AG09309 (cell line): ENCODE results near the gene CXorf66.

Experiments used
- DNase-seq: peaks from one replicate; pipeline ENCODE4 v3.0.0-alpha.2; 2010; ENCODE audit warnings: low read depth
- H3K4me3 ChIP-seq: 2 replicates; pipeline ENCODE4 v1.5.1; 2011; ENCODE audit warnings: mild to moderate bottlenecking, low read depth, low read length, moderate library complexity; ENCODE audit not compliant: control insufficient read depth
- TF ChIP-seq, protein P1 (sequence below): IDR thresholded peaks from 2 replicates; pipeline ENCODE4 v1.5.1; 2011; ENCODE audit warnings: mild to moderate bottlenecking, low read depth, low read length, inconsistent platforms; ENCODE audit not compliant: insufficient read depth, control insufficient read depth; ENCODE audit errors: missing control alignments

CXorf66 gene, protein sequence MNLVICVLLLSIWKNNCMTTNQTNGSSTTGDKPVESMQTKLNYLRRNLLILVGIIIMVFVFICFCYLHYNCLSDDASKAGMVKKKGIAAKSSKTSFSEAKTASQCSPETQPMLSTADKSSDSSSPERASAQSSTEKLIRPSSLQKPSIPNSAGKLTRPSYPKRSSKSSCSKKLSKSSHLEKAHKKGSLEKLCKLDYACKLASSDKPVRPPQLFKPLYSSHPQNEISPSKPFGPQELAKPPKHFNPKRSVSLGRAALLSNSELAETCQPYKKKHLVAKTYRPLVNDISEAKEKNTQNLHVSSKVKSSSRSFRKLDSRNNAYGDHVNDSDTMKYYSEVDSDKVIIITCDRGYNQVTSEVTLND

GRCh38 chrX:139965421-139965820, at the start of gene CXorf66:
Gene CXorf66 (minus strand): TSS chrX:139965521. CDS start chrX:139965496, 25 bp downstream.
- no peak for DNase-seq
- TF ChIP-seq, protein P1, sequence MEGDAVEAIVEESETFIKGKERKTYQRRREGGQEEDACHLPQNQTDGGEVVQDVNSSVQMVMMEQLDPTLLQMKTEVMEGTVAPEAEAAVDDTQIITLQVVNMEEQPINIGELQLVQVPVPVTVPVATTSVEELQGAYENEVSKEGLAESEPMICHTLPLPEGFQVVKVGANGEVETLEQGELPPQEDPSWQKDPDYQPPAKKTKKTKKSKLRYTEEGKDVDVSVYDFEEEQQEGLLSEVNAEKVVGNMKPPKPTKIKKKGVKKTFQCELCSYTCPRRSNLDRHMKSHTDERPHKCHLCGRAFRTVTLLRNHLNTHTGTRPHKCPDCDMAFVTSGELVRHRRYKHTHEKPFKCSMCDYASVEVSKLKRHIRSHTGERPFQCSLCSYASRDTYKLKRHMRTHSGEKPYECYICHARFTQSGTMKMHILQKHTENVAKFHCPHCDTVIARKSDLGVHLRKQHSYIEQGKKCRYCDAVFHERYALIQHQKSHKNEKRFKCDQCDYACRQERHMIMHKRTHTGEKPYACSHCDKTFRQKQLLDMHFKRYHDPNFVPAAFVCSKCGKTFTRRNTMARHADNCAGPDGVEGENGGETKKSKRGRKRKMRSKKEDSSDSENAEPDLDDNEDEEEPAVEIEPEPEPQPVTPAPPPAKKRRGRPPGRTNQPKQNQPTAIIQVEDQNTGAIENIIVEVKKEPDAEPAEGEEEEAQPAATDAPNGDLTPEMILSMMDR, result no peak
- H3K4me3 ChIP-seq, result no peak within 1 kb of the TSS

DNA sequence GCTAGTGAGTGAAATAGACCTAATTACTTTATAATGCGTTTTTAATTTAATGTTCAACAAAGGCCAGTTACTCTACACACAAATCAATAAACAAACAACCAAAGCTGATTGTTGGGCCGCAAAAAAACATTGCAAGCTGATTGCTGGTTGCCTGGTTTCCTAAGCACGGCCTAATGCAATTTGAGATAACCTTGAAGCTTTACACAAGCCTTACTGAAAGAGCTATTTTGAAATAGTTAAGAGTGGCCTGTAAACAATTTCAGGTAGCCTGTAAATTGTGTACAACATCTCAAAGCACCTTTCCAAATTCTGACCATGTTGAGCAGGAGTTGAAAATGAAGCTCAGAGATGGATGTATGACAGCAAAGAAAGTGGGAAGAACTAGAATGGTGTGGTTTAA, 17.5 kb upstream of the CXorf66 start:
- TF ChIP-seq, protein P1, result no peak
- no peak overlapping the region for H3K4me3 ChIP-seq
- no peak for DNase-seq

- H3K4me3 ChIP-seq, result no peak overlapping the region
- TF ChIP-seq, protein P1, result no peak
- no peak for DNase-seq
These were observed 9.2 kb upstream of the CXorf66 start for GRCh38 chrX:139974471-139974870.

DNA sequence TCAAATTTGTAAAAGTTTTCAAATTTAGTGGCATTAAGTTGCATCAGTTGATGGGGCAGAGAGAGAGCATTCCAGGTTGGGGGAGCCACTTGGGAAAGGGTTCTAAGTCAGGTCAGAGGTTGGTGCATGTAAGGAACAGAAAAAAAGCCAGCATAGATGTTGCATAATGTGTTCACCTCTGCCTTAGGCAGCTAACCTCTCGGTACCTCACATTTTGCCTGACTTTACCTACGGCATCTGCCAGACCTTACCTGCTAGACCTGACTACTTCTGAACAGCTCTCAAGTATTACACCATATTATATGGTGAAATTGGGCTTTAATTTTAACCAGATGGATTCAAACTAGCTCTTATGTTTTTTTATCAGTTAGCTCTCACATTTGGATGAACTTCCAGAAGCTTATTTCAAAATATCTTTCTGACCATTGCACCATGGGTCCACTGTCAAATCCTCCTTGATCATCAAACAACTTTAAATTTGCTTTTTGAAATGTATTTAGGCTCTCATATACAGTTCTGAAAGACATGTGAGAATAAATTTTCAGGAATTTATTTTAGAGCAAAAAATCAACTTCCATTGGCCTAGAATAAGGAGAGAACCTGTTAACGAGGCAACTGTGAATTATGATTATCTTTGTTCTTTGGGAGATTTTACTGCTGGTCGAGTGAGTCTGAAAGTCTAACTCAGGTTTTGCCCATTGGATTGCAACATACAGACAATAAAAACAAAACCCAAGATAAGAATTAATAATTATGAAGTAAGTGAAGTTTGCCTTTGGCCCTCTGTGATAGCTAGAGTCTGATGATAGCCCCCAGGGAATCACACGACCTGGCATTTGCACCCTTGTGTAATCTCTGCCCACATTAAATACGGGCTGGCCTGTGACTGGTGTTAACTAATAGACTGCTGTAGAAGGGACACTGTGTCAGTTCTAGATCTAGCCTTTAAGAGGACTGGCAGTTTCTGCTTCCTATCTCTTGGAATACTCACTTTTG, 7.6 kb upstream of the CXorf66 start:
- TF ChIP-seq, protein P1, result no peak
- no peak overlapping the region for H3K4me3 ChIP-seq
- DNase-seq, result no peak

- TF ChIP-seq, protein P1, result no peak
- no peak for DNase-seq
- no peak overlapping the region for H3K4me3 ChIP-seq
These were observed 6.8 kb upstream of the CXorf66 start for GRCh38 chrX:139972113-139972512.

- TF ChIP-seq, protein P1, result no peak
- DNase-seq, result no peak
- no peak overlapping the region for H3K4me3 ChIP-seq
These were observed 6.1 kb upstream of the CXorf66 start for GRCh38 chrX:139971394-139971749.
